GM18858 (cell line): ENCODE data around the gene POU2F1.

ENCODE experiments used
- ATAC-seq: cut with Tn5 transposase; IDR thresholded peaks from one replicate; pipeline ENCODE4 v1.9.1; 2021; ENCODE audit not compliant: unreplicated experiment

POU2F1 gene

DNA sequence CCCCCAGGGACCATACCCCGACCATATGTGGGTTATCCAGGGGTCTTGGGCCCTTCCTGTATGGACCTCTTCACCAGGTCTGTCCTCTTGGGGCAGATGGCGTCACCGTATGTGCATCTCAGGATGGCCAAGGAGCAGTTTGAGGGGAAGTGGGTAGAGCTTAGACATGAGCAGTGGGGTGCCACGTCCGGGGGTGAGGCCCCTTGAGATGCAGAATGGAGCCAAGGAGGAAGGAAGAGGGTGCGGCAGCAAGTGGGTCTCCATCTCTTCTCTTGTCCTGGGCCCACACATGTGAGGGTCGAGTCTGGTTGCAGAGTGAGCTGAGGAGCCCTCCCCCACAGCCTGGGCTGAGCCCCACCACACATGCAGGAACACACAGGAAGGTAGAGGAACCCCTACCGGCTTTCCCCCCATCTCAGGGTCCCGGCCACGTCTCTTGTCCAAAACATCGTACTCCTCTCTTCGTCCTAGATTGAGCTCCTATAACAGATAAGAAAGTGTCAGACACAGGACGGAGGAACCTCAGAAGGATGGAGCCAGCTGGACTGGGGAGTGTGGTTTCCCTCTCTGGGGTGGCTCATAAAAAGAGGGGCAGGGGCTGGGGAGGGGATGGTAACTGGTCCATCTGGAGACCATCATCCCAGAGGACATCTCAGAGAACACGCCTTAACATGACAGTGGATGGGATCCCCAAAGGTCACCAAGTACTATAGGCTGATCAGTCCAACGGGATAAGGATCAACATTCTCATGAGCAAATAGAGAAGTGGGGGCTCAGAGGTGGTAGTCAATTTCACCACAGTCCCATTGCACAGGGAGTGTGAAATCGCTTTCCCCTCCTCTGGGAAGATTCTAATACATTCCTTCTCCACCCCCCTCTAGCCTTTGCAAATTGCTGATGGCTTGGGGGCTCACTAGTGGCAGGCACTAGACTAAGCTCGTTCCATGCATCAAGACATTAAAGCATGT is 217.8 kb downstream of the POU2F1 start:
- no peak for ATAC-seq

DNA sequence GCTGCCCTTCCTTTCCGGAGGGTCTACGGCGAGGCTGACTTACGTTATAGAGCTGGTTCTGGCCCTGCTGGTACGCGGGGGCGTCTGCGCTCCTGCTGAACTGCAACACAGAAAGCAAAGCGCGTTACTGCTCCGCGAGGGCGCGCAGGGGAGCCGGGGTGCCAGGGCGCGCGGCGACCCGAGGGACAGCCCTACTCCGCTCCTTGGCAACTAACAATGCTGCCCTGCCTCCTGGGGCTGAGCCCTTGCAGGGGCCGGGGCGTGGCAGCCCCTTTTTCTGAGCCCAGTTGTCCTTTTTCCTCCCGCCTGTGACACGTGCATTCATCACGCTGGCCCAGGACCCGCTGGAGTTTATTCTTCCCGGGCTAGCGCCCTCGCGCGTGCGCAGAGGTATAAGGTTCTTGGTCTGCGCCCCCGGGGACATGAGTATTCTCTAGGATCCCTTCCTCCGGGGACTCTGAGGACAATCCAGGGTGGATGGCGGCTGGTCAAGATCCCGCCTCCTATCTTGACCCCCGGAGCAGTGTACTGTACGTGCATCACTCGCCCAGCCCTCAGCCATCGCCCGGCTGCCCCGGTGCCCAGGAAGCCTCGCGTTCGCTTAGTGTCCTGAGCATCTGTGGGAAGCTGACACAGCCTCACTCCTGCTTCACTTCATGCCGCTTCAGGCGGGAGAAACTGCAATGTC is 218.8 kb downstream of the POU2F1 start:
- ATAC-seq: no peak

DNA sequence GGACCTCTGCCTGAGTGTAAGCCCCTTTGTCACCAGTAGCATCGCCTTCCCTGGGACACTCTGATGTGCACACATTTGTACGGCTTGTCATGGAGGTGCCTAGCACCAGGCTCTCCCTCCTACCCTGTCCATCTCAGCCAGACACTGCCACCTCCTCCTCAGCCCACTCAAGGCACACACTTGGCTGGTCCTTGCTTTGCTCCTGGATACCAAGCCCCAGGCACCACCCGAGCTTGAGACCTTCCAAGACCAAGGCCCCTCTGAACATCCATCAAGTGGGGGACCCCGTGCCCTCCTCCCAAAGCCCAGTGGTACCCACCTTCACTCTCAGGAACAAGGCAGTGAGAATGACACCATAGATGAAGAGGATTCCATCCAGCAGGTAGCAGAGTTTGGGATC is 219.7 kb downstream of the POU2F1 start:
- ATAC-seq: no peak

DNA sequence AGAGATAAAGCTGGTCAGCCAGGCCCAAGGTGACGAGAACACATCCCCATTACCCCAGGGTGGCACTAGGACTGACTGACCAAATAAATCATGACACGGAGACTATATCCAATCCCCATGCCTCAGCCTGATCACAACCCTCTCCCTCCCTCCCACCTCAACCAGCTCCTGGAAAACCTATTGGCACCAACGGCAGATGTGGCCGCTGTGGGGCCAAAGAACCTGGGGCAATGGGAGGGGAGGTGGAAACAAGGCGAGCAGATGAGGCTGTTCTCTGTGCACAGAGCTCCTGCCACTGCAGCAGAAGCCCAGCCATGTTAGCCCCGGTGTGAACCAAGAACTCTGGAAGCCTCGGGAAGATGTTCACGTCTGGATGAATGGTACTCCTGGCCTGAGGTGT is 220.1 kb downstream of the POU2F1 start:
- ATAC-seq: no peak

DNA sequence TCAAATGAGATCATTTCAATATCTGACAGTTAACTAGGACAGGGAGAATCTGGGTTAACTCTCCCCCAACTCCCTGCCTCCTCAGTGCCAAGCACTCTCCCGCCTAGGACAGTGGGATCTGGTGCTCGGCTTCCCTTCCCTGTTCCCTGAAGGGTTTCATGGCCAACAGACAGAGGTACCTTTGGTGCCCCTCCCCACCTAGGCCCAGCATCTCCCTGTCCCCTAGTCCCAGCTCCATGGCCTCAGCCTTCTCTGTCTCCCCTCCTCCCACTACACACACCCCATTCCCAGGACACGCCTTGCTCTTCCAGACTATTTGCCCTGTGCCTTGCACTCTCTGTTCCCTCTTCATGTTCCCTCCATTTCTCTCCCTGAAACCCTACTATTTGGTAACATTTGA is 220.5 kb downstream of the POU2F1 start:
- no peak for ATAC-seq

DNA sequence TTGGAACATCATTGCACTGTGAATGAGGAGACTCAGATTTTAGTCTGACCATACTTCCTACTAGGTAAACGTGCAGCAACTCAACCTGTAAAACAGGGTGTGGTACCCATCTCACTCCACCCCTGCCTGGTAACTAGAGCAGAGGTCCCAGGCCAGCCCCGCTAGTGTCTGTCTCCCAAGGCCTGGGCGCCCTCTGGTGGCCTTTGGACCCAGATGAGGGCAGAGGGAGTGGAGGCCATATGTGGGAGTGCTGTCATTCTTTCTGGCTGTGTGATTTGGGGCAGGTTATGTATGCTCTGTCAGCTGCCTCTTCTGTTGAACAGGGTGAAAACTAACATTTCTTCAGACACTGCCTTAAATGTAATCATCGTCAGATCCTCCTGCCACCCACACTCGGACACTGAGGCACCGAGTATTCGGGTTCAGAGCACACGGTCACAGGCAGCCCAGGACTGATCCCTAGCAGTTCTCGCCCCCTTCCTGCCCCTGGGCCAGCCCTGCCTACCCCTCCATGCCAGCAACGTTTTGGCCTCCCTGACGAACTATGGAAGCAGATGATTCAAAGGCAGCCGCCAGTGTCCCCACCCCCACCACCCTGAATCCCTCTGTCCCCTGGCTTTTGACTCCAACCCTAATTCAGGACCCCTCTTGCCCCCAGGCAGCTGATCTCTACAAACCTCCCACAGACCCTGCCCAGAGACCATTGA is 221.6 kb downstream of the POU2F1 start:
- peak; percentile 78 for ATAC-seq

DNA sequence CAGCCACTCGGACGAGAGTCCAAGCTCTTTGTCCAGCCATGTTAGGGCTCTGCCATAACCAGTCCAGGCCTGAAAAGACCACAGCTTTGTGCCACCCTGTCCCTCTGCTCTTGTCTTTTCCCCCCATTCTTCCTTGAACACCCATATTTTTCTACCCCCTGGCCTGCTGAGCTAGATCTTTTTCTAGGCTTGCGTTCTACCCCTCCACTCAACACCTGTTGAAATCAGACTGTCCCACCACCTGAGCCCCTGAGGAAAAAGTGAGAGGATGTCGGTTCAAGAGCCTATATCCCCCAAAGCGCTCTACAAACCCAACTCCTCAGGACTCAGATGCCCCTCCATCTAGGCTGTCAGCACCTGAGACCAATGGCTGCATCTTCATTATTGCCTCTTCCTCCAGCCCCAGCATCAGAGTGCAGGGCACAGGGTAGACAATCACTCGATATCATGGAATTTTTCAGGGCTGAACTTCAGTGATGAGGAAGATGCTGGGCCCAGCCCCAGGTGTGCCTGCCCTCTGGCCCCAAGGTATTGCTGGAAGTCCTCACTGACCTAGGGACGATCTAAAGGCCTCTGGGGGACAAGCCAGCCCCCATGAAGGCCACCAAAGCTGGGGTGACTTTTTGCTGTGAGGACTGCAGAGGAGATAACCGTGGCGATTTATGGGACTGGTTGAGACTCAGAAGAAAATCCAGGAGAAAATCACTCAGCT is 222.3 kb downstream of the POU2F1 start:
- no peak for ATAC-seq

DNA sequence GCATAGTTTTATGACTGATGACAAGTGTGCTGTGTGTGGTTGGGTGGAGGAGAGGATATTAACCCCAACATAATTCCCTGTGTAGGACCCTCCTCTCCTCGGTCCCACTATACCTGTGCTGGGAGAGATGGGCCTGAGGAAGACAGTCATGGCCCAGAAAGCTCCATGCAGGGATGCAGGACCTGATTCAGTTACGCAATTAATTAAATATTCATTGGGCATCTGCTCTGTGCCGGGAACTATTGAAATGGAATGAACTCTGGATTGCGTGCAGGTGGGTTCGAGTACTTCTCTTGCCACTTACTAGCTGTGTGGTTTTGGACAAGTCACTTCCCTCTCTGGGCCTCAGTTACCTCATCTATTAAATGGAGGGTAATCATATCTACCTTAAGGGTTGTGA is 223.1 kb downstream of the POU2F1 start:
- no peak for ATAC-seq

DNA sequence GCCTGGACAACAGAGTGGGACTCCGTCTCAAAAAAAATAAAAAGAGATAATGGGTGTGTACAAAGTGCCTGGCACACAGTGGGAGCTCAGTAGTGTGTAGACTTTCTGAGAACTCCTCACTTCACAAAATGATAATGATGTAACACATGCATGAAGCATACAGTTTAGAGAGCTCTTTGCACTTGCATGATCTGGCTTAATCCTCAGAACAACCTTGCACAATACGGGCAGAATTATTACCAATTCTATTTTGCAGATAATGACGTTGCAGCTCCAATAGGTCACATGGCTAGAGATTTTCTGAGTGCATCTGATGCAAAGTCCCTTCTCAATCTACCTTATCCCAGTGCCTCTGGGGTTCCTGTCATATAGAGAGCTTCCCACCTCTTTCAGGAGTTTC is 226.3 kb downstream of the POU2F1 start:
- ATAC-seq: no peak

DNA sequence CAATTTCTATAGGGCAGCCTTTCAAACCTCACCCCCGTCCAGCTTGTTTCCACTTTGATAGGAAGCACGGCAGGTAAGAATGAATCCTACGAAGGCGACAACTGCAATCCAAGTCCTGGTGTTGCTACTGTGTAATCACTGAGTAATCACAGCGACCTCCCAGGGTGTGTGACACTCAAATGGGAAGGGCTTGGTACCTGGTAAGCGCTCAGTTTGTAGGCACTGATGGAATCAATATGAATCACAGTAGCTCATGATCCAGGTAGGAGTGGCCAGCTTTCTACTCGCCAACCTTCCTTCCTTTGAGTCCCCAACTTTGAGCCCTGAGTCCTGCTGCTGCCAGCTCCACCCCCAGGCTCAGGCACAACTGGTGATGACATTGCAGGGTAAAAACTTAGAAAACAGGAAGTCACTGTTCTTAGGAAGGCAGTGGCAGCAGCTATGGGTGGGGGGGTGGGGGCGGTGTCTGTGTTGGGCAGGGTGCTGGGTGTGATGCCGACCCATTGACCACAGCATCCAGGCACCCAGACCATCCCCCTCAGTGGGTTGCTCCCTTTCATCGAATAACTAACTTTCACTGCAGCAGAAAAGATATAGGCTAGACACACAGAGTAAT is 226.9 kb downstream of the POU2F1 start:
- peak; percentile 78 for ATAC-seq

DNA sequence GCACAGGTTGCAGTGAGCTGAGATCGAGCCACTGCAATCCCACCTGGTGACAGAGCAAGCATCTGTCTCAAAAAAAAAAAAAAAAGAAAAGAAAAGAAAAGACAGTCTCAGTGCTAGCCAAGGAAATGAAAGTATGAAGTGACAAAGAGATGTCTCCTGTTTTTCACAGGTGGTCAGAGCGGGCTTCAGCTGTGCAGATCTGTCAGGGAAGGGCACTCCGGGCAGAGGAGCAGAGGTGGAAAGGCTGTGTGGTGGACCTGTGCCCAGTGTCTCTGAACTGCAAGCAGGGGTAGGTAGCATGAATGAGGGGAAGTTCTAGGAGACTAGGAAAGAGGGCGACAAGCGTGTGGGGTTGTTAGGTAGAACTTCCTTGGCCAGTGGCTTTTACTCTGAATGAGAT is 230.2 kb downstream of the POU2F1 start:
- ATAC-seq: no peak

DNA sequence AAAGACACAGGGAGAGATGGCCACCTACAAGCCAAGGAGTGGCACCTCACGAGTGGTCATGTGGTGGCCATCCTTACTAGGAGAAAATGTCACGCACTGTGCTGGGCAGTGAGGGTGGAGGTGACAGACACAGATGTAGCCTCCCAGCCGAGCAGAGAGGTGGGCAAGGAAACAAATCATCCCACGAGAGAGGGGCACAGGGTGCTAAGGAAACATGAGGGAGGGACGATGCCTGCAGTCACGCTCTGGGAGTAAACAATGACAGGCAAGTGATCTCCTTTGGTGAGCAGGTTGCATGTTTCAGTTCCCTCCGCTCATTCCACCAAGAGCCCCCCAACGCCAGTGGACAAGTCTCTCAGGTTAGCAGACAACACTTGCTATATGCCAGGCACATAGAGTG is 231.8 kb downstream of the POU2F1 start:
- no peak for ATAC-seq

DNA sequence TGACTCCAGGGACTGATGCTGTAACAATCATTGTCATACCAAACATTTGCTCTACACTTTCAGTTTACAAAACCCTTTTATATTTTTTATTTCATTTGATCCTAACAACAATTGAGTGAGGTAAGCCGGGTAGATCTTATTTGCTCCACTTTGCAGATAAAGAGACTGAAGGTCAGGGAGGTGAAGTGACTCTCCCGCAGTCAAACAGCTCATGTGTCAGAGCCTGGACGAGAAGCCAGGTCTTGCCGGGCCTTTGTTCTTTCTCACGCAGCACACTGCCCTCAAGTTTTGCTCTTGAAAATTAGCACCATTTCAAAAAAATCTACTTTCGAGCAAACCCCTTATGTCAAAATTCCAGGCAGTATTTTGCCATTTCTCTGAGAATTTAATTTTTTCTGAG is 232.4 kb downstream of the POU2F1 start:
- no peak for ATAC-seq

DNA sequence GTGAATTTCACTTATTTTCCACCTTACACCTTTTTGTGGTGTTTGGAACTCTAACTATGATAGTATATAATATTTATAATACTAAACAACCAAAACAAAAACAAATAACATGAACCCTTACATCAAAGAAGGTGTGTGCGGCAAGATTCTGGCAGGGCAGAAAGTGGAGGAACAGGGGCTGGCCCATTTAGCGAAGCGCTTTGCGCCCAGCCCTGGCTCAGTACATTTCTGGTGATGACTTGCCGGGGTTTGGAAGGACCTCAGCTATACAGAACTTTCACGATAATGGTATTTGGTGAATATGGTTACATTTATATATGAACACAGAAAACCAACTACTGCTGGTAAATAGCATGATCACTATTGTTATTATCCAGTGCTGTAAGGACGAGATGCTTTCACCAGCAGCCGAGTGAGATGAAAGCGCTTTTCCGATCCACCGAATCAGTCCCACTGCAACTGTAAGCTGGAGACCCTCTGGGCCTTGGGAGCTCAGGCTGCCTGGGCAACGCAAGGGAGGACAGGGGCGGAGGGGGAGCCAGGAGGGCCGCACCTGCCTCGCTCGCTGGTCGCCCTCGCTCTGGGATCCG is 233.7 kb downstream of the POU2F1 start:
- ATAC-seq: no peak

DNA sequence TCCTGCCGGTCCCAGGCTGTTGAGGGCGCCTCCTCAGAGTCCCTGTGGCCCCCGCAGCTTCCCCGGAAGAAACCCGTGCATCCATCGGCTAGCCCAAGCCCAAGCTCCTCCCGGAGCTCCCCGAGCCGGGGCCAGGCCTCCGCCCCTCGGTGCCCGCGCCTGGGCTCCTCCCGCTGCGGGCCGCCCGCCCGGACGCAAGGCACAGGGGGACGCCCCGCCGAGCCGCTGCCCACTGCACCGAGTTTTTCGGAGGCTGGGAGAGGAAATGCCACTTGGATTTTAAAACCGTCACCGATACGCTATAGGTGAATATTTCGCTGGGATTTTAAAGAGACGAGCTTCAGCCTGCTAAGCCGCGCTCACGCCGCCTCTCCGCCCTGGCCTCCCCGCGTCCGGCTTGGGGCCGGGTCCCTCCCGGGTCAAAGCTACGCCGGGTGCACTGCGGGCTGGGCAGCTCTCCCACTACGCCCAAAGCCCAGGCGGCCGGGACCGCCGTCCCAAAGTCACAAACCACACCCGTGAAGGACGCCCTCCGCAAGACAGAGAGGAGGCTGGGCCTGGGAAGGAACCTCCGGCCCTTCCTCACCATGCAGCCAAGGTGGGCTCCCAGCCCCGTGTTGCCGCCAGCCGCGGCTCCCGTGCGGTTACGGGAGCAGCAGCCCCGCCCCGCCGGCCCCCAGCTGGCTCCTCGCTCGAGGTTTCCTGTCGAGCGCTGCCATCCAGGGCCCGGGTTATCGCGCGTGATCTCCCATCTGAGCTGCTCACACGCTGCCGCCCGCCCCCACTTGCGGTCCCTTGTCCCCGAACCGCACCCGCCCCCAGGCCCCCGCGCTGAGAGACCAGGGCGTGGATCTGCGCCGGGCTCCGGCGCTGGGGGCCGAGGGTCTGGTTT is 234.5 kb downstream of the POU2F1 start:
- peak; percentile 39 for ATAC-seq

DNA sequence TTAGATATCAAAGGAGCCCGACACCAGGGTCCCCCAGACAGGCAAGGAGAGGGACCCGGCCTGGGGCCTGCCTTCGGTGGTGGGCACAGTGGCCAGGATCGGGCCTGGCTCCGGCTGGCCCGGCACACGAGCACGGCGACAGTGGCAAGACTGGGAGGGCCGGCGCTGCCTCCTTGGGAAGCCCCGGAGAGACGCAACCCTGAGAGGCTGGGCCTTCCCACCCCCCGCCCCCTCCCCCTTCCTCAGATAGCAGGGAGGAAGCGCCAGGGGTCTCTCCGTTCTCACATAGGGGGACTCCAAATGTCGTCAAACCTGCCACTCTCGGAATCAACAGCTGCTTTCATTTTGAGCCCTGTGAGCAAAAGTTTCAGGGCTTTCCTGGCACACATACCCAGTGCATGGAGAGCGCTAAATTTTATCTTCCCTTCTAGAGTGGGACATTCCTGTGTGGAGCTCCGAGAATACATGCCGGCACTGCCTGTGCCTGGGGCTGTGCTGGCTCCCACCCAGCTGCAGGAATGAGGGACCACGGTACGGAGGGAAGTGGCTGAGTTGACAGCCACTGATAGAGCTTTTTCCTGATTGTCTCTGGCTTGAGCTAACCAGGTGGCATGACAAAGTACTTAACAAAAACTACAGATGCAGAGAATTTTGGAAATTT is 235.2 kb downstream of the POU2F1 start:
- peak; percentile 22 for ATAC-seq

DNA sequence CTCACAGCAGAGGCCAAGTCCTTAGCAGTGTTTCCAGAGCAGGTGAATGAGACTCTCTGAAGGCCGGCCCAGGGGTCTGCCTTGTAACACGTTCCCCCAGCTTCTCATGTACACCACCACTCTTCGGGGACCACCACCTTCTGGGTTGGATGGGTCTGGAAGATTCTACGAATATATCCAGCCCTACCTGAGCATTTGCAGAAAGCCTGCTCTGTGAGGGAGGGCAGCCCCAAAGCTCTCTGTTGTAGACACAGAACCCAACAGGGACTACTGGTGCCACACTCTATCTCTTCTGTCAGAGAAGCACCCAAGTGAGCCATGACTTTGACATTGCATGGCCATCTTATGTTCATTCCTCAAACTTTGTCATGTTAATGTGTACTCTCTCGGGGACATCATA is 235.8 kb downstream of the POU2F1 start:
- no peak for ATAC-seq

DNA sequence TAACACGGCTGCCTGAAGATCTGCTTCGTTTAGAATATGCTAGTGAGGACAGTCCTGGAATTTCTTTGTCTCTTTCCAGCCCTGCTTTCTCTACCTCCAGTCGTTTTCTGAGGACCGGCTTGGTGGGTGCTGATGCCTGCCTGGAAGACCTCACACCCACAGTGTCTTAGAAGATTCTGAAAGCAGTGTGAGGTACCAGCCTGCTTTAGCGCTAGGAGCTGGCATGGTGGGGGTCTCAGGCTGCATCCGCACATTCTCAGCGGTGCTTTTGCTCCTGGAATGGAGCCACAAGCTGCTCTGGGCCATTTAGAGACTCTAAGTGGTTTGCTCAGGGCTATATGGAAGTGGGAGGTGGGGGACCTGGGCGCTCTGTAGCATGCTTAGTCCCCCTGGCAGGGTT is 236.2 kb downstream of the POU2F1 start:
- no peak for ATAC-seq
